Right cardiac atrium (tissue), 5 donors: ENCODE measurements around the gene POLR2L. TPM values are rescaled to one million over a fixed set of nuclear protein-coding genes. Genes with fewer than 3 reads are reported as not detected.
A peak's percentile ranks its signal among the peaks of the same experiment; 100 is the strongest.

Experiments
- ATAC-seq, 2 donors: fragments of 200-7000 bp; cut with Tn5 transposase; one replicate each; pipeline versions ENCODE4 v1.8.0 to v1.9.1; 2020; ENCODE audit warnings: moderate library complexity in 2 of 2, mild to moderate bottlenecking in 1 of 2
- DNase-seq, 3 donors: peaks; one replicate each; pipeline ENCODE4 v3.0.0-alpha.2; 2020
- H3K27ac ChIP-seq: one replicate; pipeline ENCODE4 v1.5.1; 2013; ENCODE audit warnings: mild to moderate bottlenecking, low read length, control low read depth, moderate library complexity
- H3K27me3 ChIP-seq: one replicate; pipeline ENCODE4 v1.6.1; 2013; ENCODE audit not compliant: control insufficient read depth, insufficient read depth
- H3K4me1 ChIP-seq: one replicate; pipeline ENCODE4 v1.6.1; 2013; ENCODE audit warnings: low read length; ENCODE audit not compliant: control insufficient read depth, insufficient read depth
- H3K4me3 ChIP-seq: one replicate; pipeline ENCODE4 v1.5.1; 2013; ENCODE audit warnings: low read length, control low read depth
- H3K9me3 ChIP-seq: one replicate; pipeline ENCODE4 v1.6.1; 2013; ENCODE audit warnings: low read length; ENCODE audit not compliant: control insufficient read depth
- WGBS: extraction: QIAGEN DNeasy Blood & Tissue Kit; methylation state at CpG from one replicate; pipeline ENCODE4 v1.1.7; 2013; 5-methylcytosine and 5-hydroxymethylcytosine counted together
- intact Hi-C, 4 donors: fragments of 100-400 bp; cut with DNase I; formaldehyde crosslinking; loops; one replicate each; pipeline versions ENCODE4 v1.11.0 to v1.14.0; 2022 to 2023
- long read RNA-seq, 4 donors: library from polyadenylated mRNA; unstranded; transcript quantifications; one replicate each; pipeline ENCODE4 v2.0.0, GENCODE V29; 2020 to 2021
- polyA plus RNA-seq: library from polyadenylated mRNA; stranded (reverse); fragments of 200-250 nt; gene quantifications from one replicate; pipeline ENCODE4 v1.2.3, GENCODE V29; 2013
- total RNA-seq, 4 donors: library from RNA; stranded (reverse); fragmentation: NEBNext Ultra II Directional; extraction: Animal tissue kit (Norgen Biotek cat#: 25700); gene quantifications; one replicate each; pipeline ENCODE4 v1.2.1, GENCODE V29; 2021
- donor health status: healthy with polysubstance abuse.
- donor health status: DM: no; HTN: yes; CAD: no.
- donor health status: DM: no; HTN: no; CAD: no.
- donor health status: DM: no; HTN: yes; CAD: no; lungs with severe emphysema.
- donor health status: DM: yes; HTN: yes; CAD: no.

The POLR2L gene
- 100 to 1,000 TPM; 147 to 223 (median 191) TPM for total RNA-seq
- polyA plus RNA-seq: 278 TPM
- long read RNA-seq, donor 1, transcript POLR2L-201 (2 exons, 892 nt): major isoform, 109 of 109 reads
- long read RNA-seq, donor 1, partial matches to known transcripts: 0 of 109 reads
- long read RNA-seq, donor 1, other reads (novel, unspliced or antisense): 0 of 109 reads
- long read RNA-seq, donor 2, transcript POLR2L-201 (2 exons, 892 nt): major isoform, 168 of 170 reads
- long read RNA-seq, donor 2, partial matches to known transcripts: 2 of 170 reads
- long read RNA-seq, donor 2, other reads (novel, unspliced or antisense): 0 of 170 reads
- long read RNA-seq, donor 3, transcript POLR2L-201 (2 exons, 892 nt): major isoform, 30 of 32 reads
- long read RNA-seq, donor 3, partial matches to known transcripts: 2 of 32 reads
- long read RNA-seq, donor 3, other reads (novel, unspliced or antisense): 0 of 32 reads
- long read RNA-seq, donor 4, transcript POLR2L-201 (2 exons, 892 nt): major isoform, 105 of 107 reads
- long read RNA-seq, donor 4, partial matches to known transcripts: 0 of 107 reads
- long read RNA-seq, donor 4, other reads (novel, unspliced or antisense): 2 of 107 reads

GRCh38 chr11:842370-843002 lies at the start of gene POLR2L, which contains the start of gene TSPAN4:
Gene POLR2L (minus strand): TSS chr11:842529. CDS start chr11:842508, 21 bp downstream.
Gene TSPAN4 (plus strand): TSS chr11:842852. CDS start chr11:850305, 7,453 bp downstream.
- DNase-seq (peak; percentile 91 to 96 (median 96)), ATAC-seq (peak; percentile 30 to 38)
- peak within 1 kb of the TSS; percentile 95 for H3K27ac ChIP-seq
- H3K4me1 ChIP-seq: peaks cover 12% of the 10 kb centered on the region
- no peaks in the 10 kb centered on the region for H3K9me3 ChIP-seq
- H3K27me3 ChIP-seq: no peaks in the 10 kb centered on the region
- WGBS: under 1% methylated on average over 87 of the region's 87 CpGs
- peak within 1 kb of the TSS; percentile 86 for H3K4me3 ChIP-seq
- intact Hi-C loops: no loop called here

GRCh38 chr11:890794-891540 lies 48.6 kb upstream of the POLR2L start:
- intact Hi-C loops: no loop called here
- no peak for ATAC-seq
- no peak overlapping the region for H3K27ac ChIP-seq
- H3K4me1 ChIP-seq: no peaks in the 10 kb centered on the region
- H3K27me3 ChIP-seq: no peaks in the 10 kb centered on the region
- no peaks in the 10 kb centered on the region for H3K9me3 ChIP-seq
- H3K4me3 ChIP-seq: no peak overlapping the region
- DNase-seq: peak in 1 of 3 donors; percentile 33
- 79% methylated on average over 27 of the region's 27 CpGs for WGBS

GRCh38 chr11:889687-890475 lies 47.6 kb upstream of the POLR2L start:
- DNase-seq (peak in 2 of 3 donors; percentile 48 to 49), ATAC-seq (no peak)
- H3K4me1 ChIP-seq: no peaks in the 10 kb centered on the region
- H3K27ac ChIP-seq: no peak overlapping the region
- intact Hi-C loops: no loop called here
- no peaks in the 10 kb centered on the region for H3K27me3 ChIP-seq
- WGBS: 90% methylated on average over 32 of the region's 32 CpGs
- H3K9me3 ChIP-seq: no peaks in the 10 kb centered on the region
- no peak overlapping the region for H3K4me3 ChIP-seq

- ATAC-seq: no peak
- WGBS: 91% methylated on average over 13 of the region's 13 CpGs
- Histone ChIP-seq H3K27me3 (no peaks in the 10 kb centered on the region), H3K9me3 (no peaks in the 10 kb centered on the region), H3K27ac (no peak overlapping the region), H3K4me3 (no peak overlapping the region), H3K4me1 (no peaks in the 10 kb centered on the region)
- intact Hi-C loops: no loop called here
- no peak for DNase-seq
Measured at GRCh38 chr11:889257-889656, 46.9 kb upstream of the POLR2L start.

GRCh38 chr11:888310-889212 lies 46.2 kb upstream of the POLR2L start:
- Histone ChIP-seq H3K4me3 (no peak overlapping the region), H3K9me3 (no peaks in the 10 kb centered on the region), H3K27ac (no peak overlapping the region), H3K27me3 (no peaks in the 10 kb centered on the region), H3K4me1 (no peaks in the 10 kb centered on the region)
- WGBS: 91% methylated on average over 45 of the region's 45 CpGs
- intact Hi-C loops: no loop called here
- ATAC-seq (no peak), DNase-seq (peak in 2 of 3 donors; percentile 38 to 59)

GRCh38 chr11:887589-887988 lies 45.3 kb upstream of the POLR2L start:
- Histone ChIP-seq H3K4me3 (no peak overlapping the region), H3K4me1 (no peaks in the 10 kb centered on the region), H3K27me3 (no peaks in the 10 kb centered on the region), H3K27ac (no peak overlapping the region), H3K9me3 (no peaks in the 10 kb centered on the region)
- WGBS: 95% methylated on average over 14 of the region's 14 CpGs
- ATAC-seq (no peak), DNase-seq (no peak)
- intact Hi-C loops: no loop called here

- DNase-seq (peak in 1 of 3 donors; percentile 47), ATAC-seq (no peak)
- Histone ChIP-seq H3K4me3 (no peak overlapping the region), H3K27me3 (no peaks in the 10 kb centered on the region), H3K4me1 (no peaks in the 10 kb centered on the region), H3K9me3 (no peaks in the 10 kb centered on the region), H3K27ac (no peak overlapping the region)
- 98% methylated on average over 17 of the region's 17 CpGs for WGBS
- intact Hi-C loops: no loop called here
Measured at GRCh38 chr11:886568-886967, 44.2 kb upstream of the POLR2L start.

GRCh38 chr11:884578-885070 lies 42.3 kb upstream of the POLR2L start:
- Histone ChIP-seq H3K9me3 (no peaks in the 10 kb centered on the region), H3K4me3 (no peak overlapping the region), H3K27me3 (no peaks in the 10 kb centered on the region), H3K4me1 (no peaks in the 10 kb centered on the region), H3K27ac (no peak overlapping the region)
- intact Hi-C loops: no loop called here
- ATAC-seq: no peak
- peak in 1 of 3 donors; percentile 46 for DNase-seq
- 90% methylated on average over 16 of the region's 16 CpGs for WGBS

GRCh38 chr11:883527-883926 lies 41.2 kb upstream of the POLR2L start:
- intact Hi-C loops: no loop called here
- DNase-seq: no peak
- Histone ChIP-seq H3K9me3 (no peaks in the 10 kb centered on the region), H3K27ac (no peak overlapping the region), H3K4me1 (no peaks in the 10 kb centered on the region), H3K27me3 (no peaks in the 10 kb centered on the region), H3K4me3 (no peak overlapping the region)
- peak; percentile 7 to 13 for ATAC-seq
- 88% methylated on average over 10 of the region's 10 CpGs for WGBS
